Measurements from ENCODE around the gene ANKRD16.

DNA sequence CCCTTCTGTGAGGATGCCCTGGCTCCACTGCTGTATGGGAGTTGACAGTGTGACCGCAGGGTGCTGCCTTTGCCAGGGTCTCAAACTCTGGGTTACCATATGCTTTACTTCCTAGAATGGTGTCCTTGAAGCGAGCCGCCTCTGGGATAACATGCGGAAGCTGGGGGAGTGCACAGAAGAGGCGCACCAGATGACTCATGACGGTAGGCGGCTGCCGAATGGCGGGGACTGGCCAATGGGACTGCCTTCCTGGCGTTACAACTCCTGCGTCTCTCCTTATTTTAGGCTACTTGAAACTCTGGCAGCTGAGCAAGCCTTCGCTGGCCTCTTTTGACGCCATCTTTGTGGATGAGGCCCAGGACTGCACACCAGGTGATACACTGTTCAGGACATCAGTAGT is 27.6 kb upstream of the ANKRD16 start:
- TF ChIP-seq, protein P1, sequence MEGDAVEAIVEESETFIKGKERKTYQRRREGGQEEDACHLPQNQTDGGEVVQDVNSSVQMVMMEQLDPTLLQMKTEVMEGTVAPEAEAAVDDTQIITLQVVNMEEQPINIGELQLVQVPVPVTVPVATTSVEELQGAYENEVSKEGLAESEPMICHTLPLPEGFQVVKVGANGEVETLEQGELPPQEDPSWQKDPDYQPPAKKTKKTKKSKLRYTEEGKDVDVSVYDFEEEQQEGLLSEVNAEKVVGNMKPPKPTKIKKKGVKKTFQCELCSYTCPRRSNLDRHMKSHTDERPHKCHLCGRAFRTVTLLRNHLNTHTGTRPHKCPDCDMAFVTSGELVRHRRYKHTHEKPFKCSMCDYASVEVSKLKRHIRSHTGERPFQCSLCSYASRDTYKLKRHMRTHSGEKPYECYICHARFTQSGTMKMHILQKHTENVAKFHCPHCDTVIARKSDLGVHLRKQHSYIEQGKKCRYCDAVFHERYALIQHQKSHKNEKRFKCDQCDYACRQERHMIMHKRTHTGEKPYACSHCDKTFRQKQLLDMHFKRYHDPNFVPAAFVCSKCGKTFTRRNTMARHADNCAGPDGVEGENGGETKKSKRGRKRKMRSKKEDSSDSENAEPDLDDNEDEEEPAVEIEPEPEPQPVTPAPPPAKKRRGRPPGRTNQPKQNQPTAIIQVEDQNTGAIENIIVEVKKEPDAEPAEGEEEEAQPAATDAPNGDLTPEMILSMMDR (IDR thresholded peaks at IDR 0.05; ENCODE audit: insufficient read depth, low read length) = no peak
- TF ChIP-seq SPI1 (IDR thresholded peaks at IDR 0.05; ENCODE audit: borderline replicate concordance, low read depth) (no peak), POLR2AphosphoS5 (IDR thresholded peaks at IDR 0.05; ENCODE audit: low read depth) (no peak), GABPA (IDR thresholded peaks at IDR 0.05; ENCODE audit: low read depth) (no peak)
- TF ChIP-seq, protein P2, sequence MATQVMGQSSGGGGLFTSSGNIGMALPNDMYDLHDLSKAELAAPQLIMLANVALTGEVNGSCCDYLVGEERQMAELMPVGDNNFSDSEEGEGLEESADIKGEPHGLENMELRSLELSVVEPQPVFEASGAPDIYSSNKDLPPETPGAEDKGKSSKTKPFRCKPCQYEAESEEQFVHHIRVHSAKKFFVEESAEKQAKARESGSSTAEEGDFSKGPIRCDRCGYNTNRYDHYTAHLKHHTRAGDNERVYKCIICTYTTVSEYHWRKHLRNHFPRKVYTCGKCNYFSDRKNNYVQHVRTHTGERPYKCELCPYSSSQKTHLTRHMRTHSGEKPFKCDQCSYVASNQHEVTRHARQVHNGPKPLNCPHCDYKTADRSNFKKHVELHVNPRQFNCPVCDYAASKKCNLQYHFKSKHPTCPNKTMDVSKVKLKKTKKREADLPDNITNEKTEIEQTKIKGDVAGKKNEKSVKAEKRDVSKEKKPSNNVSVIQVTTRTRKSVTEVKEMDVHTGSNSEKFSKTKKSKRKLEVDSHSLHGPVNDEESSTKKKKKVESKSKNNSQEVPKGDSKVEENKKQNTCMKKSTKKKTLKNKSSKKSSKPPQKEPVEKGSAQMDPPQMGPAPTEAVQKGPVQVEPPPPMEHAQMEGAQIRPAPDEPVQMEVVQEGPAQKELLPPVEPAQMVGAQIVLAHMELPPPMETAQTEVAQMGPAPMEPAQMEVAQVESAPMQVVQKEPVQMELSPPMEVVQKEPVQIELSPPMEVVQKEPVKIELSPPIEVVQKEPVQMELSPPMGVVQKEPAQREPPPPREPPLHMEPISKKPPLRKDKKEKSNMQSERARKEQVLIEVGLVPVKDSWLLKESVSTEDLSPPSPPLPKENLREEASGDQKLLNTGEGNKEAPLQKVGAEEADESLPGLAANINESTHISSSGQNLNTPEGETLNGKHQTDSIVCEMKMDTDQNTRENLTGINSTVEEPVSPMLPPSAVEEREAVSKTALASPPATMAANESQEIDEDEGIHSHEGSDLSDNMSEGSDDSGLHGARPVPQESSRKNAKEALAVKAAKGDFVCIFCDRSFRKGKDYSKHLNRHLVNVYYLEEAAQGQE (IDR thresholded peaks at IDR 0.05; ENCODE audit: insufficient replicate concordance, low read depth) = no peak

Data from HL-60 (cell line).